T-helper 2 cell (primary cell): ENCODE results near the gene HNF4A.
"Not testable (repeated sequence)": the region's sequence is repeated elsewhere in the genome, so short reads cannot be mapped to it uniquely, and the experiment has no call there.

ENCODE experiments used
- DNase-seq, 5 experiments: peaks; one replicate each; pipeline versions ENCODE4 v3.0.0 to v3.0.0-alpha.2; 2012 to 2022
- total RNA-seq, 2 donors: gene quantifications; one replicate each; lab custom pipeline; 2026; lab: John Stamatoyannopoulos, UW

HNF4A gene
- 0 to 0.31 reads per million in 2 donors for total RNA-seq

- DNase-seq: no peak
Measured at GRCh38 chr20:44355498-44356352, at the start of gene HNF4A. Gene HNF4A, plus strand, starts transcription at chr20:44355699. Its CDS starts 106 bp downstream, at chr20:44355805.

GRCh38 chr20:44306927-44307326 lies 48.6 kb upstream of the HNF4A start:
- DNase-seq: no peak

GRCh38 chr20:44309763-44310663 lies 45.5 kb upstream of the HNF4A start:
- peak in 1 of 5 experiments; percentile 13 for DNase-seq

- DNase-seq: peak; percentile 97 to 99 (median 98)
Measured at GRCh38 chr20:44310664-44311639, 44.5 kb upstream of the HNF4A start, which contains the start of gene FITM2. Gene FITM2, minus strand, starts transcription at chr20:44311202. Its CDS starts 54 bp downstream, at chr20:44311148.

GRCh38 chr20:44314870-44315269 lies 40.6 kb upstream of the HNF4A start:
- DNase-seq: no peak

GRCh38 chr20:44319839-44320422 lies 35.6 kb upstream of the HNF4A start:
- DNase-seq: peak in 1 of 5 experiments; percentile 20

- no peak for DNase-seq
Measured at GRCh38 chr20:44324343-44324742, 31.2 kb upstream of the HNF4A start.

GRCh38 chr20:44326391-44327159 lies 28.9 kb upstream of the HNF4A start:
- DNase-seq: peak in 1 of 5 experiments; percentile 9

GRCh38 chr20:44327748-44328147 lies 27.8 kb upstream of the HNF4A start:
- not testable (repeated sequence) for DNase-seq

- DNase-seq: no peak
Measured at GRCh38 chr20:44328428-44328827, 27.1 kb upstream of the HNF4A start.

GRCh38 chr20:44331201-44331600 lies 24.3 kb upstream of the HNF4A start:
- DNase-seq: no peak

- no peak for DNase-seq
Measured at GRCh38 chr20:44334306-44334705, 21.2 kb upstream of the HNF4A start.

GRCh38 chr20:44334709-44335108 lies 20.8 kb upstream of the HNF4A start:
- DNase-seq: no peak

GRCh38 chr20:44335675-44336074 lies 19.8 kb upstream of the HNF4A start:
- no peak for DNase-seq

GRCh38 chr20:44336086-44336485 lies 19.4 kb upstream of the HNF4A start:
- DNase-seq: no peak

GRCh38 chr20:44336725-44337380 lies 18.6 kb upstream of the HNF4A start, which contains the start of gene R3HDML:
Gene R3HDML, plus strand, starts transcription at chr20:44337043. Its CDS starts 115 bp downstream, at chr20:44337158.
- DNase-seq: no peak

GRCh38 chr20:44342248-44342647 lies 13.3 kb upstream of the HNF4A start:
- DNase-seq: no peak

- DNase-seq: no peak
Measured at GRCh38 chr20:44343162-44343675, 12.3 kb upstream of the HNF4A start.

- DNase-seq: no peak
Measured at GRCh38 chr20:44344723-44345122, 10.8 kb upstream of the HNF4A start.

GRCh38 chr20:44345147-44345546 lies 10.4 kb upstream of the HNF4A start:
- no peak for DNase-seq
